Measurements from ENCODE around the gene CATSPERZ. TPM values are rescaled to one million over a fixed set of nuclear protein-coding genes. Genes with fewer than 3 reads are reported as not detected.

Gene CATSPERZ
- total and polyA plus RNA-seq, 2 experiments from 2014 or later = not detected

DNA sequence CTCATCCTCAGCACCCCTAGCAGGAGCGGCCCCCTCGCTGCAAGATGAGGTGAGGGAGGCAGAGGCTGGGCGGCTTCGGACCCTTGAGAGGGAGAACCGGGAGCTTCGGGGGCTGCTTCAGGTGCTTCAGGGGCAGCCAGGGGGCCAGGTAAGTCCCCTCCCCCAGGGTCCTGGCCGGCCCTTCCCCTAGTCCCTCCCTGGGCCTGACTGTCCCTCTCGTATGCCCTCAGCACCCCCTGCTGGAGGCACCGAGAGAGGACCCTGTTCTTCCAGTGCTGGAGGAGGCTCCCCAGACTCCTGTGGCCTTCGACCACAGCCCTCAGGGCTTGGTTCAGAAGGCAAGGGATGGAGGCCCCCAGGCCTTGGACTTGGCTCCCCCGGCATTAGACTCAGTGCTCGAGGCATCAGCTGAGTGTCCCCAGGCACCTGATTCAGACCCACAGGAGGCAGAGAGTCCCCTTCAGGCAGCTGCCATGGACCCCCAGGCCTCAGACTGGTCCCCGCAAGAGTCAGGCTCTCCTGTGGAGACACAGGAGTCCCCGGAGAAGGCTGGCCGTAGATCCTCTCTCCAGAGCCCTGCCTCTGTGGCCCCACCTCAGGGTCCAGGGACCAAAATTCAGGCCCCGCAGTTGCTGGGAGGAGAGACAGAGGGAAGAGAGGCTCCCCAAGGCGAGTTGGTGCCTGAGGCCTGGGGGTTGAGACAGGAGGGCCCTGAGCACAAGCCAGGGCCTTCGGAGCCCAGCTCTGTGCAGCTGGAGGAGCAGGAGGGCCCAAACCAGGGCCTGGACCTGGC, 43.8 kb downstream of the CATSPERZ start:
- Histone ChIP-seq H3K4me1 (ENCODE audit: insufficient read depth) (no peaks in the 10 kb centered on the region), H3K27me3 (replicated peaks; ENCODE audit: insufficient read depth) (no peaks in the 10 kb centered on the region), H3K4me2 (ENCODE audit: unreplicated experiment) (no peak overlapping the region), H4K20me1 (ENCODE audit: insufficient read depth) (no peaks in the 10 kb centered on the region), H3K9me3 (ENCODE audit: low read depth) (no peaks in the 10 kb centered on the region), H3K27ac (no peak overlapping the region), H3K36me3 (ENCODE audit: low read depth) (no peaks in the 10 kb centered on the region), H3K79me2 (ENCODE audit: insufficient read depth) (no peaks in the 10 kb centered on the region), H3K9me2 (ENCODE audit: insufficient read depth) (no peaks in the 10 kb centered on the region), H3F3A (ENCODE audit: insufficient read depth) (no peaks in the 10 kb centered on the region), H2AFZ (no peak overlapping the region), H3K9ac (no peak overlapping the region), H3K4me3 (no peak overlapping the region)
- in situ Hi-C loops (cut with MboI) = no loop called here
- WGBS, 2 experiments (ENCODE audit: low coverage in 1 of 2, low lambda C conversion rate in 2 of 2, missing lambda C conversion rate in 2 of 2) = 71 to 76% methylated on average over 18 of the region's 18 CpGs
- TF ChIP-seq EZH2phosphoT487 (IDR thresholded peaks at IDR 0.05; ENCODE audit: insufficient read depth, low read depth) (no peak), EZH2 (IDR thresholded peaks at IDR 0.05; ENCODE audit: insufficient read depth, poor library complexity, severe bottlenecking) (no peak)
- DNase-seq = peak; percentile 28

GRCh38 chr11:64344787-64345186, 44.6 kb downstream of the CATSPERZ start:
- Histone ChIP-seq H3K4me2 (ENCODE audit: unreplicated experiment) (no peak overlapping the region), H3K4me1 (ENCODE audit: insufficient read depth) (no peaks in the 10 kb centered on the region), H3K9me2 (ENCODE audit: insufficient read depth) (no peaks in the 10 kb centered on the region), H3F3A (ENCODE audit: insufficient read depth) (no peaks in the 10 kb centered on the region), H4K20me1 (ENCODE audit: insufficient read depth) (no peaks in the 10 kb centered on the region), H3K27ac (no peak overlapping the region), H3K27me3 (replicated peaks; ENCODE audit: insufficient read depth) (no peaks in the 10 kb centered on the region), H3K36me3 (ENCODE audit: low read depth) (no peaks in the 10 kb centered on the region), H3K79me2 (ENCODE audit: insufficient read depth) (no peaks in the 10 kb centered on the region), H3K9ac (no peak overlapping the region), H3K4me3 (no peak overlapping the region), H3K9me3 (ENCODE audit: low read depth) (no peaks in the 10 kb centered on the region), H2AFZ (no peak overlapping the region)
- WGBS, 2 experiments (ENCODE audit: low coverage in 1 of 2, low lambda C conversion rate in 2 of 2, missing lambda C conversion rate in 2 of 2) = 96% methylated on average over 26 to 28 of the region's 28 CpGs
- no peak for DNase-seq
- in situ Hi-C loops (cut with MboI) = no loop called here
- TF ChIP-seq EZH2 (IDR thresholded peaks at IDR 0.05; ENCODE audit: insufficient read depth, poor library complexity, severe bottlenecking) (no peak), EZH2phosphoT487 (IDR thresholded peaks at IDR 0.05; ENCODE audit: insufficient read depth, low read depth) (no peak)

DNA sequence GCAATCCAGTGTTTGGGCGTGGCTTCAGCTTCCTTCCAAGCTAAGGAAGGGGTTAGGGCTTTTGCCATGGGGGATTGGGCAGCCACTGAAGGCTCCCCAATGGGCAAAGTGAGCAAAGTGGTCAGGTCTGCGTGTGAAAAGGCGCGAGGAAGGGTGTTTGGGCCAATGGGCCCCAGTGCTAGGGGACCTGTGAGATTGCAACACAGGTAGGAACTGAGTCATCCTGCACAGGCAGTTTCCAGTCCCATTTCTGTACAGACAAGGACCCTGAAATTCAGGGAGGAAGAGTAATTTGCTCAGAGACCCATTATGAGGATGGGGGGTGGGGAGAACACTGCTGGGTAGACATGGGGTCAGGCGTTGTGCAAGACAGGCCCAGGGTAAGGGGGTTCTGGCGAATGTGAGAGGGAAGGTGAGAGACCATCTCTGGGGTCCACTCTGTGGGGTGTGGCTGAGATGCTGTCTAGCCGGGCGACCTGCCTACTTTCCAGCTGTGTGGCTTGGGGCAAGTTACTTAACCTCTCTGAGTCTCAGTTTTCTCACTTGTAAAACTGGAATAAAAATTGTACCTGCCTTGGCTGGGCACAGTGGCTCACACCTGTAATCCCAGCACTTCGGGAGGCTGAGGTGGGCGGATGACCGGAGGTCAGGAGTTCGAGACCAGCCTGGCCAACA, 47.2 kb downstream of the CATSPERZ start:
- Histone ChIP-seq H3F3A (ENCODE audit: insufficient read depth) (no peaks in the 10 kb centered on the region), H3K9ac (no peak overlapping the region), H4K20me1 (ENCODE audit: insufficient read depth) (no peaks in the 10 kb centered on the region), H3K27ac (no peak overlapping the region), H3K79me2 (ENCODE audit: insufficient read depth) (no peaks in the 10 kb centered on the region), H3K36me3 (ENCODE audit: low read depth) (no peaks in the 10 kb centered on the region), H3K9me3 (ENCODE audit: low read depth) (no peaks in the 10 kb centered on the region), H3K4me2 (ENCODE audit: unreplicated experiment) (no peak overlapping the region), H3K4me1 (ENCODE audit: insufficient read depth) (no peaks in the 10 kb centered on the region), H2AFZ (no peak overlapping the region), H3K27me3 (replicated peaks; ENCODE audit: insufficient read depth) (no peaks in the 10 kb centered on the region), H3K9me2 (ENCODE audit: insufficient read depth) (no peaks in the 10 kb centered on the region), H3K4me3 (no peak overlapping the region)
- in situ Hi-C loops (cut with MboI) = no loop called here
- DNase-seq = peak; percentile 22
- 58 to 62% methylated on average over 12 of the region's 12 CpGs for WGBS, 2 experiments (ENCODE audit: low coverage in 1 of 2, low lambda C conversion rate in 2 of 2, missing lambda C conversion rate in 2 of 2)
- no peak for TF ChIP-seq EZH2 (IDR thresholded peaks at IDR 0.05; ENCODE audit: insufficient read depth, poor library complexity, severe bottlenecking)
- TF ChIP-seq EZH2phosphoT487 (IDR thresholded peaks at IDR 0.05; ENCODE audit: insufficient read depth, low read depth) = no peak

GRCh38 chr11:64348383-64349024, 48.3 kb downstream of the CATSPERZ start:
- no peaks in the 10 kb centered on the region for H3K27me3 ChIP-seq (replicated peaks; ENCODE audit: insufficient read depth)
- H3K9me2 ChIP-seq (ENCODE audit: insufficient read depth) = no peaks in the 10 kb centered on the region
- no peaks in the 10 kb centered on the region for H3F3A ChIP-seq (ENCODE audit: insufficient read depth)
- H3K27ac ChIP-seq = no peak overlapping the region
- no peak overlapping the region for H2AFZ ChIP-seq
- H3K79me2 ChIP-seq (ENCODE audit: insufficient read depth) = no peaks in the 10 kb centered on the region
- TF ChIP-seq EZH2phosphoT487 (IDR thresholded peaks at IDR 0.05; ENCODE audit: insufficient read depth, low read depth) (no peak), EZH2 (IDR thresholded peaks at IDR 0.05; ENCODE audit: insufficient read depth, poor library complexity, severe bottlenecking) (no peak)
- no peak overlapping the region for H3K4me3 ChIP-seq
- H3K36me3 ChIP-seq (ENCODE audit: low read depth) = no peaks in the 10 kb centered on the region
- H3K4me2 ChIP-seq (ENCODE audit: unreplicated experiment) = no peak overlapping the region
- H3K4me1 ChIP-seq (ENCODE audit: insufficient read depth) = no peaks in the 10 kb centered on the region
- in situ Hi-C loops (cut with MboI) = no loop called here
- WGBS, 2 experiments (ENCODE audit: low coverage in 1 of 2, low lambda C conversion rate in 2 of 2, missing lambda C conversion rate in 2 of 2) = 63 to 64% methylated on average over 14 of the region's 14 CpGs
- no peaks in the 10 kb centered on the region for H4K20me1 ChIP-seq (ENCODE audit: insufficient read depth)
- H3K9ac ChIP-seq = no peak overlapping the region
- DNase-seq = no peak
- no peaks in the 10 kb centered on the region for H3K9me3 ChIP-seq (ENCODE audit: low read depth)
